Testis (tissue), 3 donors: ENCODE measurements around the gene TDO2. TPM values are rescaled to one million over a fixed set of nuclear protein-coding genes. Genes with fewer than 3 reads are reported as not detected.

Experiments used
- DNase-seq: peaks from one replicate; pipeline ENCODE4 v3.0.0-alpha.2; 2019
- H3K27ac ChIP-seq, 2 donors: fragments of 200-600 bp; sonication (generic); one replicate each; pipeline ENCODE4 v1.5.1; 2019
- H3K27me3 ChIP-seq: fragments of 200-600 bp; sonication (generic); one replicate; pipeline ENCODE4 v1.5.1; 2019
- H3K36me3 ChIP-seq: fragments of 200-600 bp; sonication (generic); one replicate; pipeline ENCODE4 v1.5.1; 2017; ENCODE audit warnings: low read depth; ENCODE audit errors: missing control alignments
- H3K4me1 ChIP-seq: fragments of 200-600 bp; sonication (generic); one replicate; pipeline ENCODE4 v1.5.1; 2019
- H3K4me3 ChIP-seq, 2 donors: fragments of 200-600 bp; sonication (generic); one replicate each; pipeline ENCODE4 v1.5.1; 2017 to 2019
- H3K9me3 ChIP-seq: fragments of 200-600 bp; sonication (generic); one replicate; pipeline ENCODE4 v1.5.1; 2017
- CTCF ChIP-seq, 3 experiments: fragments of 450-650 bp in 2 of 3; fragments of 200-600 bp in 1 of 3; sonication (generic) in 1 of 3; IDR thresholded peaks; one replicate each; pipeline ENCODE4 v1.5.1; 2016 to 2019; ENCODE audit warnings: antibody characterized with exemption in 3 of 3, mild to moderate bottlenecking in 2 of 3, moderate library complexity in 1 of 3
- POLR2A ChIP-seq: fragments of 450-650 bp; IDR thresholded peaks from one replicate; pipeline ENCODE4 v1.6.1; 2017; ENCODE audit warnings: antibody characterized with exemption, mild to moderate bottlenecking, moderate library complexity
- WGBS, 2 donors: methylation state at CpG; one replicate each; pipeline ENCODE4 v1.1.5; 2018; 5-methylcytosine and 5-hydroxymethylcytosine counted together
- intact Hi-C: fragments of 100-400 bp; cut with DNase I; formaldehyde crosslinking; loops from one replicate; pipeline ENCODE4 v1.15.1; 2023; ENCODE audit warnings: low total_unique reads
- polyA plus RNA-seq: library from polyadenylated mRNA; stranded (reverse); fragments of 350-450 nt; fragmentation: Illumina TruSeq; extraction: RNeasy Lipid Tissue Mini Kit (QIAGEN cat#74804); gene quantifications from one replicate; pipeline ENCODE4 v1.2.3, GENCODE V29; 2014; ENCODE audit warnings: low read depth, low replicate concordance; ENCODE audit not compliant: insufficient read depth
- total RNA-seq, 2 donors: library from RNA; depleted of rRNA; stranded (reverse); fragments of >200 nt; gene quantifications; one replicate each; pipeline ENCODE4 v1.2.3, GENCODE V29; 2016

TDO2 gene
- total and polyA plus RNA-seq, 3 donors from 2014 or later = 0.62 to 0.78 TPM; not detected in 1

- no peak for DNase-seq
- Histone ChIP-seq H3K27ac (no peak overlapping the region), H3K9me3 (no peaks in the 10 kb centered on the region), H3K36me3 (no peaks in the 10 kb centered on the region), H3K27me3 (no peaks in the 10 kb centered on the region), H3K4me3 (no peak overlapping the region), H3K4me1 (no peaks in the 10 kb centered on the region)
- TF ChIP-seq CTCF (IDR thresholded peaks at IDR 0.05) (no peak), POLR2A (no peak)
- 88 to 93% methylated on average over 2 of the region's 2 CpGs for WGBS, 2 donors
- intact Hi-C loops = no loop called here
Measured at GRCh38 chr4:155966171-155966570, 62.7 kb downstream of the TDO2 start.

- no peaks in the 10 kb centered on the region for H3K4me1 ChIP-seq
- H3K27ac ChIP-seq = no peak overlapping the region
- WGBS, 2 donors = 59 to 69% methylated on average over 3 of the region's 3 CpGs
- no peak for DNase-seq
- no peak overlapping the region for H3K4me3 ChIP-seq
- intact Hi-C loops = no loop called here
- no peak for TF ChIP-seq POLR2A
- no peak for TF ChIP-seq CTCF (IDR thresholded peaks at IDR 0.05)
- H3K9me3 ChIP-seq = no peaks in the 10 kb centered on the region
- no peaks in the 10 kb centered on the region for H3K27me3 ChIP-seq
- H3K36me3 ChIP-seq = no peaks in the 10 kb centered on the region
Measured at GRCh38 chr4:155966731-155967395, 63.4 kb downstream of the TDO2 start.

Other genes with a start within 250 kb of the TDO2 start
- 1 to 10 TPM; 2.5 to 4.6 TPM for gene GUCY1A1, start 236.8 kb upstream of the TDO2 start, total RNA-seq
- 4.5 TPM for gene GUCY1A1, start 236.8 kb upstream of the TDO2 start, polyA plus RNA-seq
- 1 to 10 TPM; 4.3 to 7.6 TPM for gene GUCY1B1, start 144.7 kb upstream of the TDO2 start, total RNA-seq
- gene GUCY1B1, start 144.7 kb upstream of the TDO2 start, polyA plus RNA-seq = 4.7 TPM
- not detected for gene ASIC5, start 37.4 kb upstream of the TDO2 start, total RNA-seq
- not detected for gene ASIC5, start 37.4 kb upstream of the TDO2 start, polyA plus RNA-seq
- gene CTSO, start 50.2 kb downstream of the TDO2 start, total RNA-seq = 10 to 100 TPM; 10.9 to 16.7 TPM
- 18.6 TPM for gene CTSO, start 50.2 kb downstream of the TDO2 start, polyA plus RNA-seq